H54 (cell line): ENCODE measurements around the gene GALNT13.
"Not testable (repeated sequence)": the region's sequence is repeated elsewhere in the genome, so short reads cannot be mapped to it uniquely, and the experiment has no call there.

Experiments
- DNase-seq: peaks from one replicate; pipeline ENCODE4 v3.0.0; 2011; ENCODE audit warnings: low spot score, mixed read lengths; ENCODE audit not compliant: insufficient read length
- FAIRE-seq: peaks from 3 replicates; lab custom pipeline; 2011; peaks lifted over from hg19 to GRCh38; lab: Jason Lieb, UNC
- POLR2A ChIP-seq: IDR thresholded peaks from 2 replicates; pipeline ENCODE4 v1.6.1; 2011; ENCODE audit warnings: low read depth, mild to moderate bottlenecking, low read length

GALNT13 gene

DNA sequence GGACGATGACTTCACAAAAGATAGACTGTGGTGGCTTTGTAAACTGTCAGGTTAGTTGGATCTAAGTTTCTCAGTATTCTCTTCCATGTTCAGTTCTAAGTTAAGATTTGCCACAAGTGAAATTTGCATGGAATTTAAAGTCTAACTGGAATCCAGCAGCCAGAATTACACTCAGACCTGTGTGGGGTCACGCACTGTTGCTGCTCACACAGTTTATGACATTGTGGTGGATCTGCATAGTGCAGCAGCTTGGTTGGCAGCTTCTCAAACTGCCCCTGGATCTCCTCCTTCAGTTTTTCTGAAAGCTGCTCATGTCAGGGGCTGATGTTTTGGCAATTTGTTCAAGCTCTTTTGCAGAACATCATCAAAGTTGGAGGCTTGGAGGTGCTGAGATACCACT lies 598.7 kb downstream of the GALNT13 start:
- DNase-seq (no peak), FAIRE-seq (no peak)
- TF ChIP-seq POLR2A: no peak

DNA sequence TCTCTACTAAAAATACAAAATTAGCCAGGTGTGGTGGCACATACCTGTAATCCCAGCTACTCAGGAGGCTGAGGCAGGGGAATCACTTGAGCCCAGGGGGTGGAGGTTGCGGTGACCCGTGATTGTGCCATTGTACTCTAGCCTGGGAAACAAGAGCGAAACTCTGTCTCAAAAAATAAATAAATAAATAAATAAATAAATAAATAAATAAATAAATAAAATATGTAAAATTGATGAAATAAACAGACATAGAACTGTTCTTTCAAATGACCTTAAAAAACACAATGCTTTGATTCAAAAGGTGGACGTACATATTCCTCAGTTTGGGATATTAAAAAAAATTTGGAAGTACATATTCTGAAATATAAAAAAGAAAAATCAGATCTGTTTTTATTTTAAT lies 599.8 kb downstream of the GALNT13 start:
- FAIRE-seq, DNase-seq: not testable (repeated sequence)

DNA sequence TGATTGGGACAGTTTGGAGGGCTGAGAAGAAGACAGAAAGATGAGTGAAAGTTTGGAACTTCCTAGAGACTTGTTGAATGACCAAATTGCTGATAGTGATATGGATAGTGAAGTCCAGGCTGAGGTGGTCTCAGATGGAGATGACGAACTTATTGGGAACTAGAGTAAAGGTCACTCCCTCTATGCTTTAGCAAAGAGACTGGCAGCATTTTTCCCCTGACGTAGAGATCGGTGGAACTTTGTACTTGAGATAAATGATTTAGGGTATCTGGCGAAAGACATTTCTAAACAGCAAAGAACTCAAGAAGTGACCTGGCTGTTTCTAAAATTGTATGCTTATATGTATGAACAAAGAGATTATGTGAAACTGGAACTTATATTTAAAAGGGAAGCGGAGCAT lies 605.6 kb downstream of the GALNT13 start:
- no peak for FAIRE-seq
- no peak for DNase-seq
- TF ChIP-seq POLR2A: no peak

DNA sequence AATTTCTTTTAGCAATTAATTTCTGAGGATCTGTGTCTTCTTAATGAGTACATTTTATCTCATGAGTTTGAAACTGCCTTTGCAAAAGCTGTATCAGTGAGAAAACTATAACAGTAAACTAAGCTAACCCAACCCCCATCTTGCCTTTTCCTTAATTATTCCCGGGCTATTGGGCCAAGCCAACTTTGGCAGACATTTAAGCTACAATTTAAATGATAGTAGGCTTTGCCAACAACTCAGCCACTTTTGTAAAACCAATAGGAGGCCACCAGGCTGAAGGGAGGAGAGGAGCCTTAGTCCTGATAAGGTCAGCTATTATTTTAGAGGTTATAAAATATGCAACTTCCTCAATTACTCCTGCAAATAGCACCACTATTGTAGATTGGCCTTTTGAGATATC lies 608.8 kb downstream of the GALNT13 start:
- no peak for DNase-seq
- TF ChIP-seq POLR2A: no peak
- no peak for FAIRE-seq

DNA sequence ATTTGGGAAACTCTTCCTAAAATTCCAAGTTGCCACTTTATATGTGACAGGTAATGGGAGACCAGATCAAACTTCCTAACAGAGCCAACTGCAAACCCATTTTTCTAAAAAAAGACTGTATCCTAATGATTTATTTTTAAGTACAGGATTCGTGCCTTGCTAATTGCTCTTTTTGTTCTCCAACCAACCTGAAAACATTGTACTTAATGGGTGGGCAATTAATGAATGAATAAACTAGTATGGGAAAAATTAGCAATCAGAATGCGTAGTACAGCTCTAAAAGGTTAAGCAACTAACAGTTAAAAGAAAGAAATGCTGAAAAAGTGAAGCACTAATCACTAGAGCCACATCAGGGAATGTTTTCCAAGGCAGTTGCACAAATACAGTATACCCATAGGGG lies 609.6 kb downstream of the GALNT13 start:
- FAIRE-seq (no peak), DNase-seq (no peak)
- no peak for TF ChIP-seq POLR2A

DNA sequence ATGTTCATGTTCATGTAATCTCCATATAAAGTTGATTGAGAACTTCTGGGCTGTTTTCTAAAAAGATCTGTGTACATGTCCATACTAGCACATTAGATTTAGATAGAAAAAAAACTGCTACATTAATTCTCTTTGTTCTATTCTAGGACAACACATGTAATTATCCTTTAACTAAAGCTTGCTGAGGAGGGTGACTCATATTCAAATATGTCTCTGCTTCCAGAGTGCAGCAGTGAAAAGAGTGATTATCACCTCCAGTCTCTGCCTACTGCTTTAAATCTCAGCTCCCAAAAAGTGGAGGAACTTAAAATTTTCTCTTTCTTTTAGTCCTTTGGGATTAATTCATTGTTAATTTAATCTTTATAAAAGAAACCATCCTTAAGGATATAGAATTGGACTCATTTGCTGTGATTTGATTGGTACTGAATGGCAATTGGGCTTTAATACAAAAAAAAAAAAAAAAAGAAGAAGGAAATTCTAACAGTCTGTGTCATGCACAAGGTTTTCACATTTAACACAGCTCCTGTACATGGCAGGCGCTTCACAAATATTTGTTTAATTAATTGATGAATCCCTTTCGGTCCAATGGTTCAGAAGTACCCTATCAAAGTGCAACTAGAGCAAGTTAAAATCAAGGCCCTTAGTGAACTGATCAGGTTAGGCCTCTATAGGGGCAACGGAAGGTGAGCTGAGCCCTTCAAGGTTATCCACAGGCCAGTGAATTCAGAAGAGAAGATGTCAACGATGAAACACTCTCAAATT lies 612.8 kb downstream of the GALNT13 start:
- TF ChIP-seq POLR2A: no peak
- no peak for FAIRE-seq
- DNase-seq: no peak

DNA sequence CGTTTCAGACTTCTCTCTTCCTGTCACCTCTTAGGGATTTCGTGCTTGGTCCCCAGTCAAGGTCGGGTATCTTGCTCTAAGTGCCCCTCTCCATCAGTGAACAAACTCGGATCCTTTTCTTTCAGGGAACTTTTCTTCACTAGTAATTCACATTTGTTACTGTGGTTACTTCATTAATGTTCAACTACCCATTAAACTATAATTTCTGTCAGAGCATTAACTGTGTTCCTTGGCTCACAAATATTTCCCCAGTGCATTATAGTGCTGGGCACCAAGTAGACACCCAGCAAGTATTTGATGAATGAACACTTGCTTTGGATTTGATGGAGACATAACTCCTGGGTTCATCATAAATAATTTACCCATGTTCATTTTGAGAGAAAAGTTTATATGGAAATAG lies 617.1 kb downstream of the GALNT13 start:
- TF ChIP-seq POLR2A: no peak
- no peak for FAIRE-seq
- DNase-seq: no peak

DNA sequence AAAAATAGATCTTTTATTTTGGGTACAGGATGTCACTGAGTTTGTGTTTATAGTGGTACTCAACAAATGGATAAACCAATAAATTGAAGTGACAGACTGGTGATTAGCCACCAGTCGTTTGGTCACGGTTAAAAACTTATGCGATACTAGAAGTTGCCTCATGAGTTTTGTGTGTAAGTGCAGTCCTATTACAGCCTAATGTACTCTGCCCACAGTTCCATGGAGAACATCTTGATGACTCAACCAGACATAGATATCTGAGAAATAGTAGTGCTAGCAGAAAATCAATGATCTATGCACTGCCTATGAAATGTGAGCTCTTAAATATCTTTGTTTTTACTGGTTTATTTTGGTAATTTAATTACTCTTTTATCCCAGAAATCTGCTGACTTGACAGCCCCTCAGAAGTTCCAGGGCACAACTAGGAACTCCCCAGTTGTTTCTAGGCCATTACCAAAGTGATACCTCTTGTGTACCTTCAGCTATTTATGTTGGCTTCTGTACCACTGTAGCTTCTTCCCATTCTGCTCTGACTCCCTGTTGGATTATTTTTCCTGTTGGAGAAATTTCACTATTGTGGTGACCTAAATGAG lies 617.6 kb downstream of the GALNT13 start:
- no peak for FAIRE-seq
- no peak for DNase-seq
- TF ChIP-seq POLR2A: no peak

DNA sequence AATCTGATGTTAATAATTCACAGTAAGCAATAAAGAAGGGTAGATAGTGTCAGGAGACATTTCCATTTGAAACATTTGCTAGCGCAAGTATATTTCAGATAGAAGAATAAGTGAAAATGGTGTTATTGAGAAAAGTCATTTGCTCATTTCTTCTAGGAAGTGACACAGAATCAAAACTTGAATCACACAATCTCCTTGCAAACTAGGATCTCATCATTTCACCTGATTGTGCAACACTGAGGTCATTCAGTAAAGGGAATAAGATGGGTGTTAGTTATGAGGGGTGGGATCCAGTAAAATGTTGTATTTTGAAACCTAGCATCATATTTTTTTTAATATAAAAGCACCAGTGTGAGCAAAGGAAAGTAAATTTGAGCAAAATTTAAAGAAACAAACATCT lies 618.8 kb downstream of the GALNT13 start:
- DNase-seq (no peak), FAIRE-seq (no peak)
- TF ChIP-seq POLR2A: no peak

DNA sequence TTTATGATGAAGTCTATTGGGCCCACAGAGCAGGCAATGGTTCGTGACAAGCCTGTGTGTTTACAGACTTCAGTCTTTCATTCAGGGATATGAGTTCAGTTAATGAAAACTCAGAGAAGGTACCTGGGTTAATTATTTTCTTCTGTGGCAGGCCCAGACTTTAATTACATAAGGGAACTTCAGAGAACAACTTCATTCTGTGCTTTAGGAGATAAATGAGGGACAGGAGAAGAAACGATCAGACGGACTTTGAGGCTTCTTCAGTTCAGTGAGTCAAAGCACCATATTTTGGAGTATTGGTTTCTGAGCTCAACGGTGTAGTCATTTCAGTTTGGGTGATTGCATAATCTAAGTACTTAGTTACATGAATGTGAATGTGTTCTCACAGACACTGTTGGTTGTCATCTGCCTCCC lies 623.7 kb downstream of the GALNT13 start:
- TF ChIP-seq POLR2A: no peak
- no peak for DNase-seq
- no peak for FAIRE-seq

DNA sequence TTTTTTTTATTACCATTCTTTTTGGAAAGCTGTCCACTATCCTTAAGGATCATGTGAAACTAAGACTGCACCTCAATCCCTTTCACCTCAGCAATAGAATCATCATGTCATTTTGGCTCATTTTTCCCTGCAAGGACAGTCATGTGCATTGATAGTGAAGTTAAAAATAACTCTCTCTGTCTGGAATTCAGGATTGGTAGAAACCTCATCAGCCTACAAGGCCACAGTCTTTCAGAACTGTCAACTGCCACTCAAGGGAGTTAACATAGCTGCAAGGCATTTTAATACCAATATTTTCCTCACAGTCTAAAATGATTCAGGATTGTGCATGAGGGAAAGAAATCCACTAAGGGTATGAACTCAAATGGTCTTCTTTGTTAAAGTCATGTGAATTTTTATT lies 625.3 kb downstream of the GALNT13 start:
- FAIRE-seq (no peak), DNase-seq (no peak)
- TF ChIP-seq POLR2A: no peak
